AG04449 (cell line): ENCODE data around the gene MIER2.

Source experiments
- CTCF ChIA-PET: fragments of 350-600 bp; formaldehyde crosslinking; extraction: SDS; loops from one replicate; lab custom pipeline; 2021; ENCODE audit warnings: antibody characterized with exemption; lab: Yijun Ruan, JAX
- POLR2A ChIA-PET: fragments of 400-600, 350-600 bp; formaldehyde crosslinking; extraction: SDS; loops from one replicate; lab custom pipeline; 2020; ENCODE audit warnings: antibody characterized with exemption, inconsistent platforms; lab: Yijun Ruan, JAX
- DNase-seq: peaks from one replicate; pipeline ENCODE4 v3.0.0-alpha.2; 2010; ENCODE audit warnings: low read depth, low spot score
- H3K4me3 ChIP-seq: 2 replicates; pipeline ENCODE4 v1.5.1; 2011; ENCODE audit warnings: low read depth, mild to moderate bottlenecking, control low read depth, low read length
- TF ChIP-seq, protein P1 (sequence below): IDR thresholded peaks from one replicate; pipeline ENCODE4 v1.5.1; 2011; ENCODE audit warnings: mild to moderate bottlenecking, moderate library complexity, low read length, control low read depth, inconsistent platforms; ENCODE audit not compliant: insufficient read depth; ENCODE audit errors: missing control alignments

MIER2 gene

DNA sequence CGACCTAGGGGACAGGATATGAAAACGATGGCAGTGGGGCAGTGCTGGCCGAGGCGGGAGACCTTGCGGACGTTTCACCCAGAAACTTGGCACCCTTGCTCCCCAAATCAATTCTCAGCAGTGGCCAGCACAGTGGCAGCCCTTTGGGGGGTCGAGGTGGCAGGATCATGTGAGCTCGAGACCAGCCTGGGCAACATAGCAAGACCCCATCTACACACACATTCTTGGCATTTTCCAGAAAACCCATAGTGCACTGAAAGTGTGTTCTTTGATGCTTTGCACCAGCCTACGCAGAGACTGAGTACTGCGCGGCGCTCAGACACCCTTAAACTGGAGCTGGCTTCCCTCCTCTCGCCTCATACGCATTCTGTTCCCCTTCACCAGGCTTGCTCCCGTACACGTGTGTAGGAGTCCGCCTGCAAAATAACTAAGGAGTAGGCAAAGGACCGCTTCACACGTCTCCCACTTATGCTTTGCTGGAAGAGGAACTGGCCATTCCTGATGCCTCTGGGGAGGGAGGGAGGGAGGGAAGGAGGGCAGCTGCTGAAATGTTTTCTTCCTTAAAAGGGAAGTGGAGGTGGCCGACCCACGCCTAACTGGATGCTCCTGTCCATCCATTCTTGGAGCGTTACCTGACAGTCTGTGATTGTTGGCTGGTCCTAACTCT lies 23.5 kb upstream of the MIER2 start:
- ChIA-PET CTCF (no interaction called here), POLR2A (no interaction called here)
- TF ChIP-seq, protein P1, sequence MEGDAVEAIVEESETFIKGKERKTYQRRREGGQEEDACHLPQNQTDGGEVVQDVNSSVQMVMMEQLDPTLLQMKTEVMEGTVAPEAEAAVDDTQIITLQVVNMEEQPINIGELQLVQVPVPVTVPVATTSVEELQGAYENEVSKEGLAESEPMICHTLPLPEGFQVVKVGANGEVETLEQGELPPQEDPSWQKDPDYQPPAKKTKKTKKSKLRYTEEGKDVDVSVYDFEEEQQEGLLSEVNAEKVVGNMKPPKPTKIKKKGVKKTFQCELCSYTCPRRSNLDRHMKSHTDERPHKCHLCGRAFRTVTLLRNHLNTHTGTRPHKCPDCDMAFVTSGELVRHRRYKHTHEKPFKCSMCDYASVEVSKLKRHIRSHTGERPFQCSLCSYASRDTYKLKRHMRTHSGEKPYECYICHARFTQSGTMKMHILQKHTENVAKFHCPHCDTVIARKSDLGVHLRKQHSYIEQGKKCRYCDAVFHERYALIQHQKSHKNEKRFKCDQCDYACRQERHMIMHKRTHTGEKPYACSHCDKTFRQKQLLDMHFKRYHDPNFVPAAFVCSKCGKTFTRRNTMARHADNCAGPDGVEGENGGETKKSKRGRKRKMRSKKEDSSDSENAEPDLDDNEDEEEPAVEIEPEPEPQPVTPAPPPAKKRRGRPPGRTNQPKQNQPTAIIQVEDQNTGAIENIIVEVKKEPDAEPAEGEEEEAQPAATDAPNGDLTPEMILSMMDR, result no peak
- no peak overlapping the region for H3K4me3 ChIP-seq
- no peak for DNase-seq

DNA sequence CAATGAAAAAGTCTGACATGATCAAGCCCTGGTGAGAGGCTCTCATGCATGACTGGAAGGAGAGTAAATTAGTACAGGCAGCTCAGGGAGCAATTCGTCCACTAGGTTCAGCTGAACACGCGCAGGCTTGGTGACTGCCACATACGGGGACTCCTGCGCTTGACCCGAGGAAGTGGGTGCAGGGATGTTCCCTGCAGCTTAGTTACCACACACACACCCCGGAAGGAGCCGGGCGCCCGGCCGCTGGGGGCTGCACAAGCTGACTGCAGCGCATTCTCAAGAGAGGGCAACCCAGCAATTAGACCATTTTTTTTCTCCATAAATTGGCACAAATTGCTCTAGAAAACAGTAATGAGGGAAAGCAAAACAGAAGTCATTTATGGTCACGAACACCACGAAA lies 23.0 kb upstream of the MIER2 start:
- H3K4me3 ChIP-seq, result no peak overlapping the region
- TF ChIP-seq, protein P1, result no peak
- ChIA-PET CTCF (no interaction called here), POLR2A (no interaction called here)
- no peak for DNase-seq

DNA sequence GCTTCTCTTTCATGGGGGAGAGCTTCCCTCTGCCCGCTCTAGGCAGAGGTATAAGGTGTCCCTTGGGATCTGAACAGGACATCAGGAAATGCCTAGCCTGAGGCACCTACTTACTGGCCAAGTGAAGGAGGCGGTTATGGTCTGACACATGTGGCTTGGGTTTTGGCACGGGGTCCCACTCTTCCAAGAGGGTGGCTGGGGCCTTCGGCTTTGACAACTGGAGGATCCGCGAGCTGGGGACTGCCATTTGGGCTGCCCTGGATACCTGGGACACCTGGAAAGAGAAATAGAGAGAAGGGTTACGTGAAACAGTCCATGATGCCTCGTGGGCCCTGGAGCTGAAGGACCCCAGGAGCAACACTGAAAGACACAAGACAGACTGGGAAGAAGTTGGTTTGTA lies 22.4 kb upstream of the MIER2 start:
- no peak for DNase-seq
- TF ChIP-seq, protein P1, result no peak
- H3K4me3 ChIP-seq, result no peak overlapping the region
- ChIA-PET POLR2A (no interaction called here), CTCF (no interaction called here)

DNA sequence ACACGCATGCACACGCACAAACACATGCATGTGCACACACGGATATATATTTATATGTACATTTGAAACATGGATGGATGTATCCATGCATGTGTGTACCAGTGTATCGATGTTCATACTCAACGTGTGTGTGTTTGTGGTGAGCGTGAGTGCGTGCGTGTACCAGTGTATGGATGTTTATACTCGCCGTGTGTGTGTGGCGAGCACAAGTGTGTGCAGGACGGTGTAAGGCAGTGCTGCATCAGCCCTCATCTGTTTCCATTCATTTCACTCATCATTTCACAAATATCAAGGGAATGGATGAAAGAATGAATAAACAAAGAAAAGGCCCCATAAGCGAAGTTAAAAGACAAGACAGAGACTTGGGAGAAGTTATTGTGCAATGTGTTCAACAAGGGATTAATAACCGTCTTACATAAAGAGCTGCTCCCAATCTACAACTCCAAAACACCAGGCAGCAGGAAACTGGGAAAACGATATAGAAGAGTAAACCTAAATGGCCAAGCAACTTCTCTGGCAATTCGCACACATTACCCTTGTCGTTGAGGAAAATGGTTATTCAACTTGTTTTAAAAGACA lies 21.7 kb upstream of the MIER2 start:
- no peak for DNase-seq
- TF ChIP-seq, protein P1, result no peak
- CTCF ChIA-PET, result no interaction called here
- no peak overlapping the region for H3K4me3 ChIP-seq
- POLR2A ChIA-PET, result no interaction called here

DNA sequence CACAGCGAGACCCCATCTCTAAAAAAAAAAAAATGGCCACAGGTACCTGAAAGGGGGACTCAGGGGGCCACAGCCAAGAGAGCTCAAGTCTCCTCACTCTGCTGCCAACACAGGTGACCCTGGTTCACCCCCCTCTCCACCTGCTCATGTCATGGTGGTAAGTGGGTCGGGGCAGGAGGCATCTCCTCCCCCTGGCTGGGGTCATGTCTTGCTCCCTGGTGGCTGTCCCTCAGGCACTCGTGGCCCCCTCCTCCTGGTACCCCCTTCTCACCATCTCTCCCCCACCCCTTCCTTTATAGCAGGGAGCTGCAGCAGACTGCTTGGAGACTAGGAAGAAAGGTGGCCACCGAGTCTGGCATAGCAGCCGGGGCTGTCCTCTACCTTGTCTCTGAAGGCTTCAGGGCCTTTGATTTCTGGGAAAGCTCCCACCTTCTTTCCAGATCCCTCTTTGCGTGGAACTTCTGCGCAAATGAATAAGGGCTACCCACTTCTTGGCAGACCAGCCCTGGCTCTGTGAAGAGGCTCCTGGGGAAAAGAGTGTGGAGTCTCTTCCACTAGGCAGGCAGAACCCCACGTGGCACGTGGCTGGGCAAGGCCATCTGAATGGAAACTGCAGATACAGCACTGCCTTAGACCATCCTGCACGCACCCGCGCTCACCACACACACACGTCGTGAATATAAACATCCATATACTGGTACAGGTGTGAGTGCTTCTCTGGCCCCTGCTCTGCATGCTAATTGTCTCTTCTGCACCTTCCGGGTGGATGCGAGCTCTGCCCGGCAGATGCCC lies 20.1 kb upstream of the MIER2 start:
- ChIA-PET CTCF (interaction anchor here (1.5 kb wide), 1 partner anchor 9 kb away, joined by 4 read pairs; no protein-coding TSS in a partner anchor), POLR2A (no interaction called here)
- DNase-seq, result no peak
- TF ChIP-seq, protein P1, result no peak
- H3K4me3 ChIP-seq, result no peak overlapping the region

DNA sequence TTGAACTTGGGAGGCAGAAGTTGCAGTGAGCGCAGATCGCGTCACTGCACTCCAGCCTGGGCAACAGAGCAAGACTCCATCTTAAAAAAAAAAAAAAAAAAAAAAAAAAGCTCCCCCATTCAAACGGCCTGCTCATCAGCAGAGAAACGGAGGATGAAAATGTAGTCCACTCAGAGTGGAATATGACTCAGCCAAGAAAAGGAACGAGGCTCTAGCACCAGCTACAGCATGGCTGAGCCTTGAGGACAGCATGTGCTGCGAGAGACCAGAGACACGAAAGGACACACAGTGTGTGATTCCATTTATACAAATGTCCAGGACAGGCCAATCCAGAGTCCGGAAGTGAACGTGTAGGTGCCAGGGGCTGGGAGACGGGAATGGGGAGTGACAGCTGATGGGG lies 18.1 kb upstream of the MIER2 start:
- H3K4me3 ChIP-seq, result no peak overlapping the region
- POLR2A ChIA-PET, result no interaction called here
- TF ChIP-seq, protein P1, result no peak
- CTCF ChIA-PET, result no interaction called here
- DNase-seq, result no peak
